Ovary (tissue), 9 donors: Measurements from ENCODE around the gene FEZF2. TPM values are rescaled to one million over a fixed set of nuclear protein-coding genes. Genes with fewer than 3 reads are reported as not detected.

Experiments
- DNase-seq, 5 donors: peaks; one replicate each; pipeline ENCODE4 v3.0.0-alpha.2; 2019 to 2020
- H3K27ac ChIP-seq, 2 donors: fragments of 200-600 bp; one replicate each; pipeline versions ENCODE4 v1.5.1 to v1.8.0; 2019 to 2022
- H3K27me3 ChIP-seq: fragments of 200-600 bp; one replicate; pipeline ENCODE4 v1.8.0; 2022
- H3K36me3 ChIP-seq: fragments of 200-600 bp; sonication (generic); one replicate; pipeline ENCODE4 v1.5.1; 2019
- H3K4me1 ChIP-seq: one replicate; pipeline ENCODE4 v1.8.1; 2013; ENCODE audit warnings: mild to moderate bottlenecking, moderate library complexity; ENCODE audit not compliant: insufficient read depth
- H3K4me3 ChIP-seq: fragments of 200-600 bp; sonication (generic); one replicate; pipeline ENCODE4 v1.5.1; 2017
- H3K9me3 ChIP-seq, 2 donors: fragments of 200-600 bp in 1 of 2; sonication (generic) in 1 of 2; one replicate each; pipeline versions ENCODE4 v1.5.1 to v1.8.1; 2013 to 2019; ENCODE audit warnings: mild to moderate bottlenecking in 1 of 2, moderate library complexity in 1 of 2
- CTCF ChIP-seq, 3 donors: fragments of 450-650 bp in 2 of 3; fragments of 200-600 bp in 1 of 3; IDR thresholded peaks; one replicate each; pipeline versions ENCODE4 v1.5.1 to v1.8.0; 2016 to 2022; ENCODE audit warnings: antibody characterized with exemption in 3 of 3, mild to moderate bottlenecking in 1 of 3
- EP300 ChIP-seq: sonication (generic); formaldehyde crosslinking; IDR thresholded peaks from one replicate; pipeline ENCODE4 v1.6.1; 2017; ENCODE audit warnings: antibody characterized with exemption
- POLR2A ChIP-seq: fragments of 450-650 bp; IDR thresholded peaks from one replicate; pipeline ENCODE4 v1.6.1; 2017; ENCODE audit warnings: antibody characterized with exemption, mild to moderate bottlenecking, moderate library complexity
- WGBS, 3 donors: extraction: QIAGEN DNeasy Blood & Tissue Kit in 1 of 3; methylation state at CpG; one replicate each; pipeline versions ENCODE4 v1.1.5 to v1.1.7; 2013 to 2017; 5-methylcytosine and 5-hydroxymethylcytosine counted together
- intact Hi-C, 4 donors: fragments of 100-400 bp; cut with DNase I; formaldehyde crosslinking; loops; one replicate each; pipeline versions ENCODE4 v1.11.0 to v1.15.1; 2022 to 2023
- polyA plus RNA-seq, 2 donors: library from polyadenylated mRNA; stranded (reverse); fragments of 200-250 nt in 1 of 2; fragments of 350-450 nt in 1 of 2; fragmentation: Illumina TruSeq in 1 of 2; extraction: RNeasy Lipid Tissue Mini Kit (QIAGEN cat#74804) in 1 of 2; gene quantifications; one replicate each; pipeline ENCODE4 v1.2.3, GENCODE V29; 2013 to 2014
- total RNA-seq, 7 donors: library from RNA; depleted of rRNA in 2 of 7; stranded (reverse); fragments of >200 nt in 2 of 7; fragmentation: NEBNext Ultra II Directional in 3 of 7; extraction: Animal tissue kit (Norgen Biotek cat#: 25700) in 3 of 7; gene quantifications; one replicate each; pipeline versions ENCODE4 v1.1.0 to v1.2.4, GENCODE V29; 2016 to 2023
- donor health status: DM: no; HTN: no; CAD: no; lungs with moderate emphysema.
- donor health status: DM: no; HTN: no; CAD: no.
- donor health status: Bipolar disorder and iron deficiency.
- donor health status: DM: yes; HTN: yes; CAD: no.
- donor health status: DM: no; HTN: no; CAD: no.
- donor health status: DM: yes; HTN: yes; CAD: no.

FEZF2 gene
- total and polyA plus RNA-seq, 9 donors = 0.29 TPM; not detected in 8

DNA sequence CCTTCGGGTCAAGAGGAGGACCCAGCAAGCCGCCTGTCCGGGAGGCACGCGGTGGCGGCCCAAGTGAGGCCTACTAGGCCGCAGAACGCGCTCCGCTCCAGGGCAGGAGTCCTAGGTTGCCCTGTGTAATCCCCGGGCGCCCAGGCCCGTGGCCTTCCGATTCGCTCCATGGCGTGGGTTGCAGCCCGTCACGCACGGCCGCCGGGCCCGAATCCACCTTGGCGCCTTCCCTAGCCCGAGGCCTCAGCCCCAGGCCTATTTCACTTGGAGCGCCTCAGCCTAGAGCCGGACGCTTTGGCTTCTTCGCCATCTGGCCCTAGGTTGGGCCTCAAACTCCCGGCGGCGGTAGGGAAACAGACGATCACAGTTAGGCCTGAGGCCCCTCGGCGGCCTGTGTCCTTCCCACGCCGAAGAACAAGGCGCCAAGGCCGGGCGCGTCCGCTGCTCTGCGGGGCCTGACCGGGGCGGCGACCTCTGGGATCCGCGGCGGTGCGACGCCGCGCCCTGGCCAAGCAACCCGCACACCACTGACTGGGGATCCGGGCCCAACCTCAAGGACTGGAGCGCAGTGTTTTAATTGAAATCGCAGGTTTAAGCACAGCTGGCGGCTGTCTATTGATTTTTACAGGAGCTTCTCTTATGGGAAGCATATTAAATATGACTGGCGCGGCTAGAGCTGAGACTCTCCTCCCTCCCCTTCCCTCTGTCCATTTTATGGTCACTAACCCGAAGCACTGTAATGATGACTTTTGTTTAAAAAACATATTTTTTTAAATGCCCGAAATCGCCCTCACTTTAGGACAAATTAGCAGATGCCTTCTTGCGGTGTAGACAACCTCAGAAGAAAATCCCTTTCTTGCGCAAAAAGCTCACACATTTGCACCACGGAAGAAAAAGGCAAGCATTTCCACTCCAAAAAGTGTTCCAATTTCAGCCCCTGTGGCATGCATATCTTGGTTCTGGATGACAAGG, 3.8 kb upstream of the FEZF2 start:
- TF ChIP-seq CTCF (IDR thresholded peaks at IDR 0.05) (no peak), EP300 (no peak), POLR2A (no peak)
- WGBS, 3 donors = 31 to 37% (median 33%) methylated on average over 53 to 65 of the region's 65 CpGs
- intact Hi-C loops = no loop called here

GRCh38 chr3:62376454-62376720, 3.0 kb upstream of the FEZF2 start:
- no peak for DNase-seq
- WGBS, 3 donors = 62 to 67% (median 64%) methylated on average over 3 of the region's 3 CpGs
- no peaks in the 10 kb centered on the region for H3K9me3 ChIP-seq
- peaks cover 2% of the 10 kb centered on the region for H3K27me3 ChIP-seq
- intact Hi-C loops = no loop called here
- peaks cover 4% of the 10 kb centered on the region for H3K4me1 ChIP-seq
- no peak for TF ChIP-seq POLR2A
- no peak for TF ChIP-seq CTCF (IDR thresholded peaks at IDR 0.05)
- TF ChIP-seq EP300 = no peak
- H3K4me3 ChIP-seq = no peak overlapping the region
- no peak overlapping the region for H3K27ac ChIP-seq
- H3K36me3 ChIP-seq = no peaks in the 10 kb centered on the region

More for the DNA sequence above, 3.8 kb upstream of the FEZF2 start:
- no peak overlapping the region for H3K27ac ChIP-seq
- peaks cover 0 to 3% of the 10 kb centered on the region in 2 donors for H3K9me3 ChIP-seq
- peaks cover 2% of the 10 kb centered on the region for H3K27me3 ChIP-seq
- no peaks in the 10 kb centered on the region for H3K36me3 ChIP-seq
- no peak overlapping the region for H3K4me3 ChIP-seq
- DNase-seq = no peak
- H3K4me1 ChIP-seq = peaks cover 4% of the 10 kb centered on the region

DNA sequence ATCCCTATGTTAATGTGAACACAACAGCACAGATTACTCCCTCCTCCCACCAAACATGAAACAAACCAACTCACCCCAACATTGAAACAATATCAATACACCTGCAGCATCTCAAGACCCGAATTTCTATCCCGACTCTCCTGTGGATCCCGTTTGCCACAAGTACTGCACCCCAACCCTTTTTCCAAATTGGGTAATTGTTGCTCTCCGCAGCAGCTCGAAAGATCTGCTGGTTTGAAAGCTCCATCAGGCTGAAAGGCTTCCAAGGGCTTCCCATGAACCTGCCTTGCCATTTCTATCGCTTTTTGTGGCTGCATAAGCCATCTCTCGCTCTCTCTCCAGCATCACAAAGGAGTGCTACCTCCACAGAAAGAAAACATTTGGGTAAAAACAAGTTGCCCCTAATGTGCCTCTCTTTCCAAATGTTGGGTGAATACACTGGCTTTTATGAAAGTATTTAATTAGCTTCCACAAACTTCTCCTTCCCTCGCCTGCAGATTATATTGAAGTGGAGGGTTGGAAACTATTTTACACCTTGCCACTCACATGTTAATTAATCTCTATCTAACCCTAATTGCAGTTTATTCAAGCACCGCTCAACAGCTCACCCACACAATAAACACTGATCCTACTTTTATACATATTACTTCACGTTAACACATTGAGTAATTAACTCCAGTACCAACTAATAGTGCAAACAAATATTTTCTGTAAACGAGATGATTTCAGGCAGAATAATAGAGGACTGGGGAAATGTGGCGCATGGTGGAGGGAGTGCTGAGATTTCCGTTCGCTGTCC, 2.5 kb upstream of the FEZF2 start:
- no peak overlapping the region for H3K27ac ChIP-seq
- peaks cover 4% of the 10 kb centered on the region for H3K4me1 ChIP-seq
- H3K9me3 ChIP-seq = no peaks in the 10 kb centered on the region
- H3K4me3 ChIP-seq = no peak overlapping the region
- peaks cover 2% of the 10 kb centered on the region for H3K27me3 ChIP-seq
- H3K36me3 ChIP-seq = no peaks in the 10 kb centered on the region
- WGBS, 3 donors = 34 to 35% (median 35%) methylated on average over 14 of the region's 14 CpGs
- no peak for DNase-seq
- TF ChIP-seq CTCF (IDR thresholded peaks at IDR 0.05) = no peak
- no peak for TF ChIP-seq EP300
- TF ChIP-seq POLR2A = no peak
- intact Hi-C loops = no loop called here

DNA sequence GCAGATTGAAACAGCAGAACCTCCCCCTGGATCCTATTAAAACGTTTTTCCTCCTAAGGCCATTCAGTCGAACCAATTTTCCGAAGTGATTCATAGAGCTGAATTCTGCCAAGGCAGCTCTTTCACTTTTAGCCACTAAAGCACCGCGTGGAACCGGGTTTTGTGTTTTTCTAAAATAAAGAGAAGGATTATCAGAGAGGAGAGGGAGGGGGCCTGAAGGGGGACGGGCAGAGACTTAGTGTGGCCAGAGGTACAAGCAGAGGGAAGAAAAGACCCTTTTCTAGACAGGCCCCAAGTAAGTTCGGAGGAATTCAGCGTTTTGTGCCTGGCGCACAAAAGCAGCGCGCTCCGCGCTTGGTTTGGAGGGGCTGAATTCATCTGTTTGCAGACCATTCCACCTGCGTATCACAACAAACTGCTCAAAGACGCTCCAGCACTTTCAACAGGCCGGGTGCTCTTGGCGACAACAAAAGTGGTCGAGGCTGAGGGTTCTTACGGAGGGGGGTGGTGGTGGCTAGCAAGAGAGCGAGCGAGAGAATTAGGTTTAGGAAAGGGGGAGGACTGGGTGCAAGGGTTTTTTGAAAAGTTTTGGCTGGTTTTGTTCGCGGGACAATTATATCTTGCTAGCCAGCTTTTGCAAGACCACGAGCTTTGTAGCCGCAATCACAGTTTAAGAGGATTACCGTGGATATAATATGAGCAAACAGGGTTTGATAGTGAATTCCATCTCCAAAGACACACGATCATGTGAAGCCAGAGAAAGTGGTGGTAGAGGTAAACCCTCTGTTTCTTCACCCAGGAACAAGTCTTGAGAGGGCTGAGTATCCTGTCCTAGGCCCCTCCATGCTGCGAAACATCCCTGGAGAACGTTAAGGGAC, 1.2 kb upstream of the FEZF2 start:
- Histone ChIP-seq H3K4me3 (no peak overlapping the region), H3K4me1 (peaks cover 4% of the 10 kb centered on the region), H3K36me3 (no peaks in the 10 kb centered on the region), H3K27ac (no peak overlapping the region), H3K9me3 (no peaks in the 10 kb centered on the region), H3K27me3 (peaks cover 2% of the 10 kb centered on the region)
- DNase-seq = no peak
- 4 to 6% (median 4%) methylated on average over 30 of the region's 30 CpGs for WGBS, 3 donors
- intact Hi-C loops = no loop called here
- no peak for TF ChIP-seq POLR2A
- no peak for TF ChIP-seq CTCF (IDR thresholded peaks at IDR 0.05)
- TF ChIP-seq EP300 = no peak
